GM19467 (cell line): ENCODE data around the gene ZBTB46.
"Not testable (repeated sequence)": the region's sequence is repeated elsewhere in the genome, so short reads cannot be mapped to it uniquely, and the experiment has no call there.

Experiments
- ATAC-seq: cut with Tn5 transposase; IDR thresholded peaks from one replicate; pipeline ENCODE4 v1.9.1; 2021; ENCODE audit warnings: mild to moderate bottlenecking, moderate library complexity; ENCODE audit not compliant: unreplicated experiment

The ZBTB46 gene

DNA sequence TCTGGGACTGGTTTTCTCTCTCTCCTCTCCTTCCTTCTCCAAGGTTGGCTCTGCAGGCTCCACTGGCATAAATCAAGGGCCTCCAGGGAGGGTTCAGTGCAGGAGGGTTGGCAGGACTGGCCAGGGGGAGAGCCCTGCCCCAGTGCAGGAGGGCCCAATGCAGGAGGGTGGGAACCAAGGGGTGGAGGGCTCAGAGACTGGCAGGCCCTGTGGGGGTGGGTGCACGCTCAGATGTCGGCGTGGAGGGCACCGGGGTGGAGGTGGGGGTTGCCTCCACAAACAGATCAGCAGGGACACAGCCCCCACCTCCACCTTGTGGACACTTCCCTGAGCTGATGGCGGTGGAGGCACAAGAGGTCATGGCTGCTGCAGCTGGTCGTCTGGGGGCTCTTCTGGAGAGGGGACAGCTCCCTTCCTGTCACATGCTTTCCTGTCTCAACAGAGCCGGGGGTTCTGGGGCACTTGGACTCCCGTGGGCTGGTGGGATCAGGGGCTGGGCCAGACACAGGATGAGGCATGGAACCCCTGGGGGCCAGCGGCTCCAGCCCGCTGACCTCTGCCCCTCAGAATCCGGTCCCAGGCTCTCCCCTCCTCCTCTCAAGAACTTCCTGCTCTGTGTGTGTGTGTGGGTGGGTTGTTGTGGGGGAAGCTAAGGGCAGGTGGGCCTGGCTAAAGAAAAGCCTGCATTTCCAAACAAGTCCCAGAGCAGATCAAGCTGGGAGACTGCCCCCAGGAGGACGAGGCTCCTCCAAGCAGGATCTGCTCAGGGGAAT, 27.5 kb upstream of the ZBTB46 start:
- ATAC-seq: no peak

DNA sequence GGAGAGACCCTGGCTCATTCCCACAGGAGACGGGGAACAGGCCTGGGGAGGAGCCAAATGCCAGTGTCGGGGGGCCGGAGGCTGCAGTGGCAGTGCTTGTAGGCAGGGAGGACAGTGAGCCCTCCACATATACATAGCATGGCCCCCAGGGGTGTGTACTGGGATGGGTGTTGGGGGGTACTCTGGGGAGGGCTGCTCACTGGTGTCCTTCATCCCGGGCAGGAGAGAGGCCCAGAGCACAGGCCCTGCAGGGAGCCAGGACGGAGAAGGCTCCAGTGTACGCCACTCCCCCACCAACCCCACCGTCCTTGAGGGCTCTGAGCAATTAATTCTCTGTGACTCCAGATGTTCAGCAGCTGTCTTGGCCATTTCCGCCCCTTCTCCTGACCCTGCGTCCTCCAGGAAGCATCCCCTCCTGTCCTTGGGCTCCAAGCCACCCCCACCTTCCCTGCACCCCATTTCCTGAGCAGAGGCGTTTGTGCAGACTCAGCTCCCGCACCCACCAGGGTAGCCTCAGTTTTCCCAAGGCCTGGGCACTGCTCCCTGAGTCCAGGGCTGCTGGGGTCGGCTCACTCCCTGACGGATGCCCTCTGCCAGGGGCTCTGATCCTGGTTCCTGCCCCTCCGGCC, 26.8 kb upstream of the ZBTB46 start:
- ATAC-seq: no peak

- ATAC-seq: no peak
Observed at GRCh38 chr20:63856098-63856511, 25.0 kb upstream of the ZBTB46 start.

DNA sequence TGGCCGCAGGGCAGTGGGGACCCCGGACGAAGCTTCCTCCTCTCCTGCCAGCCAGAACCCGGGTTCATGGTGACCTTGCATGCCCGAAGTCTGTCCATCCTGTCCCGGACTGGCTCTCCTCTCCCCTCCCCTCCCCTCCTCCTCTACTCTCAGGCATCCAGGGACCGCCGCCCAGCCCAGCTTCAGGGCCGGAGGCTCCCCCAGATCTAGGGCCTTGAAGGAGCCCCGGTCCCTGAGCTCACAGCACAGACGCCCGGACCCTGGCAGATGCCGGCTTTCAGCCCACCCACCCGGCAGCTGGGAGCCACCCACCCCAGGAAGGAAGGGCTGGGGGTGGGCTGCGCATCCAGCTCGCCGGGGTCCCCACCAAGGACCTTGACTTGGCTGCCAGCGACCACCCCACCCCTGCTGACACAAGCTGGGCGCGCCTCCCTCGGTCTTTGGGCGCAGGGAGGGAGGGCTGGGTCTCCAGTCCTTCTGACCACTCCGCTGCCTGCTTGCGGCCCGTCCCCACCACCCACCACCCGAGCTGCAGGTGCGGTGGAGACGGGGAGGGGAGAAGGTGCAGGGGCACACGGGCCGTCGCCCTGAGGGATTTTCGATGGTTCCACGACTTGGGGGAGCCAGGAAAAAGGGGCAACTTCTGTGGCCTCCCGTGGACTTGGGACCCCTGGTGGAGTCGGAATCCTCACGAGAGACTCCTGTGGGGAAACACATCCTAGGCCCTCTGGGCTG, 24.5 kb upstream of the ZBTB46 start:
- no peak for ATAC-seq

- ATAC-seq: no peak
Observed at GRCh38 chr20:63854766-63855362, 23.8 kb upstream of the ZBTB46 start.

DNA sequence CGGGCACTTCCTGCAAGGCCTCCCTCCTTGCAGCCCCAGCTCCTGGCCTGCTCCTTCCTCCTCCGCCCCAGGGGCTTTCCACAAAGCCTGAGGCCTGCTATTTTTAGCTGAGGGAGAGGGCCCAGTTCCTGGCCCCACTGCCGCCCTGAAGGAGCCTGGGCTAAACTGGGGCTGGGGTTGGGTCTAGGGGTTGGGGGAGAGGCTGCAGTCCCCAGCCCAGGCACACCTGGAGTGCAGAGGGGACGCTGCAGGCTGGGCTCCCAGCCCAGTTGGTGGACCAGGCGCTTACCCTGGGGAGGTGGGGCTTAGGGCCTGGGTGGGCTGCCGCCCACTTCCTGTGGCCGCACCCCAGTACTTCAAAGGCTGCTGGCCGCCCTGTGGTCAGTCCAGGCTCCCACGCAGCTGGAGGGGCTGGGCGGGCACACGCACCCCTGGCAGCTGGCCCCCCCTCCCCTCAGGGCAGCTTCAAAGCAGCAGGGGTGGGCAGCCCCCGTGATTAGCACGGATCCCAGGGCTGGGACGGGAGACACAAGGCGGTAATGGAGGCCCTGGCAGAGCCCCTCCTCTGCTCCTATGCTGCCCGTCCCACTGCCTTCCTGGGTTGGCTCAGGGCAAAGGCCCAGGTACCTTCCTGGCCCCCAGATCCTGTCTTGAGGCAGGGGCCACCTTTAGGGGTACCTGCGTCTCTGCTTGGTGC, 23.2 kb upstream of the ZBTB46 start:
- ATAC-seq: no peak

DNA sequence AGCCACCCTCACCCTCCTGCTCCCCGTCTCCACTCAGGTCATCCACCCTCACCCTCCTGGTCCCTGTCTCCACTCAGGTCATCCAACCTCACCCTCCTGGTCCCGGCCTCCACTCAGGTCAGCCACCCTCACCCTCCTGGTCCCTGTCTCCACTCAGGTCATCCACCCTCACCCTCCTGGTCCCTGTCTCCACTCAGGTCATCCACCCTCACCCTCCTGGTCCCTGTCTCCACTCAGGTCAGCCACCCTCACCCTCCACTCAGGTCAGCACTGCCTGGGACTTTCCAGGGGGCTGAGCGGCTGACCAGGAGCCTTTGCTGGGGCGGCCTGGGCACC, 22.6 kb upstream of the ZBTB46 start:
- not testable (repeated sequence) for ATAC-seq

DNA sequence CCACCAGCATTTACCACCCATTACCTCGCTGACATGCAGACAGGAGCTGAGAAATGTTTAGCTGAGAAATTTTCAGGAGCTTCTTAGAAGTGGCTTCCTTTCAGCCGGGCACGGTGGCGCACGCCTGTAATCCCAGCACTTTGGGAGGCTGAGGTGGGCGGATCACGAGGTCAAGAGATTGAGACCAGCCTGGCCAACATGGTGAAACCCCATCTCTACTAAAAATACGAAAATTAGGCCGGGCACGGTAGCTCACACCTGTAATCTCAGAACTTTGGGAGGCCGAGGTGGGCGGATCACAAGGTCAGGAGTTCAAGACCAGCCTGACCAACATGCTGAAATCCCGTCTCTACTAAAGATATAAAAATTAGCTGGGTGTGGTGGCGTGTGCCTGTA, 20.5 kb upstream of the ZBTB46 start:
- ATAC-seq: not testable (repeated sequence)

GRCh38 chr20:63850689-63851547, 19.9 kb upstream of the ZBTB46 start:
- no peak for ATAC-seq

GRCh38 chr20:63848003-63848911, 17.2 kb upstream of the ZBTB46 start:
- ATAC-seq: no peak

- no peak for ATAC-seq
Observed at GRCh38 chr20:63847237-63848002, 16.4 kb upstream of the ZBTB46 start.

- no peak for ATAC-seq
Observed at GRCh38 chr20:63846888-63847236, 15.8 kb upstream of the ZBTB46 start.

GRCh38 chr20:63846128-63846771, 15.2 kb upstream of the ZBTB46 start:
- ATAC-seq: no peak

DNA sequence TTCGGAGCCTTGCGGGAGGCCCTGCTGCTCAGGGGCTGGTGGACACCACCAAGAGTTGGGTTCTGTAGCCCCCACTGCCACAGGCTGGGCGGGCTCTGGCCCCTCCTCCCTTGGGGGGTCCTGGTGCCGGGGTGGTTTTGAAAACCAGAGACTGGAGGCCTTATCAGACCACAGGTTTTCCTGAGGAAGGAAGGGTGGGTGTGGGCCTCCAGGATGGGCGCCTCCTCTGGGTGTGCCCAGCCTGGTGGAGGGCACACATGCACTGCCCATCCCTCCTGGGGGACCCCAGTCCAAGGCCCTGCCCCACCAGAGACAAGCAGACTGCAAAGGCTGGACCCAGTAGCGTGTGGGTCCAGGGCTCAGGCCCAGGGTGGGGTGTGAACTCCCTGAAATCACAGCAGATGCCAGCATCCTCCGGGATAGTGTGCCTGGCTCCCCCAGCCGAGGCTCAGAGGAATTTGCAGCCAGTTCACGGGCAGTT, 13.5 kb upstream of the ZBTB46 start:
- ATAC-seq: no peak

DNA sequence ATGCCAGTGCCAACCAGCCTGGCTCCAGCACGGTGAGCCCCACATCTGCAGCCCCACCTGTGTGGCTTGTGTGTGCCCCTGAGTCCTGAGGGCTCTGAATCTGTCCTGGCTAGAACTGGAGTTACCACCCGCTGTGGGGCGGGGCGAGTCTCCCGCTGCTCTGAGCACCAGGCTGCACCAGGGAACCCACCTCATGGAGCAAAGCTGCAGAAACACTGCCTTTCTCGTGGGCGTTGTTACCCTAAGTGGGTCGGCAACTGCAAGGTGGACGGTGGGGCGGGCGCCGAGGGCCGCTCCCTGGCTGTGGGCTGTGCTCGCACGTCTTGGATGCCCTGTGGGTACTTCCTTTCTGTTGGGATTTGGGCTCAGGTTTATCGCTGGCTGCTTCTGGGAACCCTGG, 12.7 kb upstream of the ZBTB46 start:
- ATAC-seq: no peak

DNA sequence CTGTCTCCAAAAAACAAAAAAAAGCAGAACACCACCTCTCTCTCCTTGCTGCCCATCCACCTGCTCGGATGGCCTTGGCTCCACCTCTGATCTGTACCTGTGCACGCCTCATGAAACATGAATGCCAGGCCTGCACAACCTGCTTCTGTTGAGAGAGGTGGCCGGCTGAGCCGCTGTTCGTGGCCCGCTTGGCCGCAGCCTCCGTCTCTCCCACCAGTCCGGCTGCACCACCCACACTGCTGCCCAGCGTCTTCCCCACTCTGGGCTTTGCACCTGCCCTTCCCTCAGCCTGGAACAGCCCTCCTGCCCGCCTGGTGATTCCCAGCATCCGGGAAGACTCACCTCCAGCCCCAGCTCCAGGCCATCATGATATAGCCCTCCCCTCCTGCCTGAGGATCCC, 12.2 kb upstream of the ZBTB46 start:
- ATAC-seq: no peak

GRCh38 chr20:63842258-63842657, 11.2 kb upstream of the ZBTB46 start:
- no peak for ATAC-seq

DNA sequence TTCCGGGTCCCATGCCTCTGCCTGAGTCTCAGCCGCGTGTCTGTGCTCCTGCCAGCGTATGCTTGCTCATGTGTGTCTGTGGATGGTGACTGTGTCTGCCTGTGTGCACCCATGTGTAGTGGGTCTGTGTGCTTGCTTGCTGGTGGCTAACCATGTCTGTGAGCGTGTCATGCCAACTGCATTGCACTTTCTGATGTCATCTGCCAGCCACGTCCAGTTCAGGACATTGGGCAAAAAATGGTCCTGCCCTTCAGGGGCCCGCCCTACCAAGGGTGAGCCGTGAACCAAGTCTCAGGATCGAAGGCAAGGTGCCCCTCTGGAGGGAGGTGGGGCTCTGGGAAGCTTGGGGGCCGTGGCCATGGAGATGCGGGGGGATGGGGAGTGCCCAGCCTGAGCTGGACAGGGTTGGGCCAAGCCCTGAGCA, 9.4 kb upstream of the ZBTB46 start:
- ATAC-seq: no peak
